GM21360 (cell line): ENCODE results near the gene TATDN3.
"Not testable (repeated sequence)": the region's sequence is repeated elsewhere in the genome, so short reads cannot be mapped to it uniquely, and the experiment has no call there.

Experiments
- ATAC-seq: cut with Tn5 transposase; IDR thresholded peaks from one replicate; pipeline ENCODE4 v1.9.1; 2021; ENCODE audit warnings: mild to moderate bottlenecking, moderate library complexity; ENCODE audit not compliant: unreplicated experiment

TATDN3 gene

GRCh38 chr1:212791676-212792395 lies at the start of gene TATDN3, which contains the start of gene NSL1:
Gene TATDN3 (plus strand): TSS chr1:212791894. CDS start chr1:212791922, 28 bp downstream.
Gene NSL1 (minus strand): TSS chr1:212791777. CDS start chr1:212791763, 14 bp downstream.
- ATAC-seq, result peak; percentile 64

GRCh38 chr1:212743901-212744475 lies 47.7 kb upstream of the TATDN3 start:
- ATAC-seq, result no peak

GRCh38 chr1:212745303-212745702 lies 46.4 kb upstream of the TATDN3 start:
- ATAC-seq, result no peak

GRCh38 chr1:212746546-212746945 lies 45.1 kb upstream of the TATDN3 start:
- ATAC-seq, result no peak

- ATAC-seq, result no peak
These were observed 41.7 kb upstream of the TATDN3 start for GRCh38 chr1:212749821-212750535.

GRCh38 chr1:212752252-212752933 lies 39.3 kb upstream of the TATDN3 start:
- ATAC-seq, result no peak

- ATAC-seq, result no peak
These were observed 38.7 kb upstream of the TATDN3 start for GRCh38 chr1:212752934-212753497.

- no peak for ATAC-seq
These were observed 37.9 kb upstream of the TATDN3 start for GRCh38 chr1:212753749-212754148.

- no peak for ATAC-seq
These were observed 37.5 kb upstream of the TATDN3 start for GRCh38 chr1:212754193-212754592.

GRCh38 chr1:212754680-212755079 lies 37.0 kb upstream of the TATDN3 start:
- ATAC-seq, result no peak

- peak; percentile 12 for ATAC-seq
These were observed 32.0 kb upstream of the TATDN3 start for GRCh38 chr1:212759683-212760082.

GRCh38 chr1:212760126-212760823 lies 31.4 kb upstream of the TATDN3 start:
- ATAC-seq, result peak; percentile 51

GRCh38 chr1:212762234-212762633 lies 29.5 kb upstream of the TATDN3 start:
- ATAC-seq, result no peak

- ATAC-seq, result no peak
These were observed 28.9 kb upstream of the TATDN3 start for GRCh38 chr1:212762839-212763238.

GRCh38 chr1:212764718-212765281 lies 26.9 kb upstream of the TATDN3 start:
- ATAC-seq, result not testable (repeated sequence)

- ATAC-seq, result not testable (repeated sequence)
These were observed 24.9 kb upstream of the TATDN3 start for GRCh38 chr1:212766825-212767224.

GRCh38 chr1:212769459-212770167 lies 22.1 kb upstream of the TATDN3 start:
- peak; percentile 76 for ATAC-seq

- ATAC-seq, result no peak
These were observed 20.4 kb upstream of the TATDN3 start for GRCh38 chr1:212771341-212771740.

GRCh38 chr1:212773011-212773410 lies 18.7 kb upstream of the TATDN3 start:
- ATAC-seq, result no peak
